GM18907 (cell line): ENCODE measurements around the gene LRRC10.
"Not testable (repeated sequence)": the region's sequence is repeated elsewhere in the genome, so short reads cannot be mapped to it uniquely, and the experiment has no call there.

Experiments
- ATAC-seq: cut with Tn5 transposase; IDR thresholded peaks from one replicate; pipeline ENCODE4 v1.9.1; 2021; ENCODE audit warnings: mild to moderate bottlenecking, moderate library complexity; ENCODE audit not compliant: unreplicated experiment

The LRRC10 gene

DNA sequence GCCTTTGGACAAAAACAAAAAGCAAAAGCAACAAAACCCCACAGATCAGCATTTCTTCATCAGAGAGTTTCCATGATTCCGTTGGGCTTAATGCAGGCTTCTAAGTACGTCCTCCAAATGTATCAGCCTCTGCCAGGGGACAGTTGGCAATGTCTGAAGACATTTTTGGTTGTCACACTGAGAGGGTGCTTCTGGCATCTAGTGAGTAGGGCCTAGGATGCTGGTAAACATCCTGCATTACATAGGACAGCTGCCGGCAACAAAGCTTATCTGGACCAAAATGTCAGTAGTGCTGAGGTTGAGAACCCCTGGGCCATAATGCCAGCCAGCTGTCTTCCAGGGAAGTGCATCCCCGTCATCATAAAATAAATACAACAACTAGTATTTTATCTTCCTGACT, 9.4 kb upstream of the LRRC10 start:
- ATAC-seq = no peak

GRCh38 chr12:69619050-69619449, 8.3 kb upstream of the LRRC10 start:
- ATAC-seq = no peak

GRCh38 chr12:69616025-69616424, 5.3 kb upstream of the LRRC10 start:
- ATAC-seq = no peak

DNA sequence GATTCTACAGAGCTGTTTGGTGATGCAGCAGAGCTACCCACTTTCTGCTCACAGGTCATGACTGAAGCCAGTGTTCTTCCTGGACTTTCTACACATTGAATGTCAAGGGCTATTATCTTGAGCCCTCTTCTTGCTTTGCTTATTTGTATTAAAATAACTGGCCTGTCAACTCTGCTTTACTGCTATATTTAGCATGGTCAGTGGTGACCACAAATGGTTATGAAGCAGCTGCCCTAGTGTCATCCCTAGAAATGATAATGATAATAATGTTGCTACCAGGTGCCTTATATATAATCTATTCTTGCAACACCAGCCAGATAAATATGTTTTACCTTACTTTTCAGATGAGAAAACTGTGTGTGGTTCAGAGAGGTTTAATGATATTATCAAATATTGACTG, 2.6 kb upstream of the LRRC10 start:
- no peak for ATAC-seq

GRCh38 chr12:69610126-69610525, 581 bp downstream of the LRRC10 start:
- no peak for ATAC-seq

DNA sequence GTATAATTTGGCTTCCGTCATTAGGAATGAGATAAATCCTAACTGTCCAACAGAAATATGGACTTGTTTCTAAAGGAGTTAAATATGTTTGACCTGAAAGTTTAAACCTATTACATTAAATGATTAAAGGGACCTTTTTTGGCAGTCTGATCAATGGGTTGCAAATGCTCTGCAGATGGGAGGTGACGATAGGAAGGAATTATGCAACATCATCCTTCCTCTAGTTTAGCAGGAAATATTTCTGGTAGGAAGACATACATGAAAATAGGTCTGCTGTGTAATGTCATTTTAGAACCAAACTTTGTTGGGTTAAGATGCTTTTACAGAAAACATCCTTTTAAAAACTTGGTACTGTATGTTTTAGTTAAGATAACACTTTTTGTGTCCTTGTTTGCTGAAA, 2.6 kb downstream of the LRRC10 start:
- ATAC-seq = no peak

DNA sequence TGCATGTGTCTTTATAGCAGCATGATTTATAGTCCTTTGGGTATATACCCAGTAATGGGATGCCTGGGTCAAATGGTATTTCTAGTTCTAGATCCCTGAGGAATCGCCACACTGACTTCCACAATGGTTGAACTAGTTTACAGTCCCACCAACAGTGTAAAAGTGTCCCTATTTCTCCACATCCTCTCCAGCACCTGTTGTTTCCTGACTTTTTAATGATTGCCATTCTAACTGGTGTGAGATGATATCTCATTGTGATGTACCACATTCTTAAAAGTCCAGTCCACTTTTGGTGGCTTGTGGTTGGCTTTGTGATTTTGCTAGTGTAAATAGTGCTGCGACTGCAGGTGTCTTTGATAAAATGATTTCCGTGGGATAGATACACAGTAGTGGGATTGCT, 6.4 kb downstream of the LRRC10 start:
- not testable (repeated sequence) for ATAC-seq

- ATAC-seq = not testable (repeated sequence)
These were observed 7.2 kb downstream of the LRRC10 start for GRCh38 chr12:69603556-69603955.

DNA sequence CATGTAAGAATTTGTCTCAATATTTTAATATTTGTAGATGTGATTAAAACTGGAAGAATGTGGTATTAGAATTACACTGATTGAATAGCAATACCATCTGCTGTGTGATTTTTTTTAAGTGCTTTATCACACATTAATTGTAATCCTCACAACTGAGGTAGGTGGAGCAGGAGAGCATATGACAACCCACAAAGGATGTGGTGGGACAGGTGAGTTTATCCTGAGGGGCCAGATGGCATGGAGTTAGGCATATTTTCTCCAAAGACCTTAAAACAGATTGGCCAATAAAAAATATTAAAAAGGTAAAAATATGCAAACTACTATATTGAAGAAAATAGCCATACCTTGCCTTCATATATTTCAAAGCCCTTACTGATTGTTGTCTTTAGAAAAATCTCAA, 7.8 kb downstream of the LRRC10 start:
- ATAC-seq = no peak

DNA sequence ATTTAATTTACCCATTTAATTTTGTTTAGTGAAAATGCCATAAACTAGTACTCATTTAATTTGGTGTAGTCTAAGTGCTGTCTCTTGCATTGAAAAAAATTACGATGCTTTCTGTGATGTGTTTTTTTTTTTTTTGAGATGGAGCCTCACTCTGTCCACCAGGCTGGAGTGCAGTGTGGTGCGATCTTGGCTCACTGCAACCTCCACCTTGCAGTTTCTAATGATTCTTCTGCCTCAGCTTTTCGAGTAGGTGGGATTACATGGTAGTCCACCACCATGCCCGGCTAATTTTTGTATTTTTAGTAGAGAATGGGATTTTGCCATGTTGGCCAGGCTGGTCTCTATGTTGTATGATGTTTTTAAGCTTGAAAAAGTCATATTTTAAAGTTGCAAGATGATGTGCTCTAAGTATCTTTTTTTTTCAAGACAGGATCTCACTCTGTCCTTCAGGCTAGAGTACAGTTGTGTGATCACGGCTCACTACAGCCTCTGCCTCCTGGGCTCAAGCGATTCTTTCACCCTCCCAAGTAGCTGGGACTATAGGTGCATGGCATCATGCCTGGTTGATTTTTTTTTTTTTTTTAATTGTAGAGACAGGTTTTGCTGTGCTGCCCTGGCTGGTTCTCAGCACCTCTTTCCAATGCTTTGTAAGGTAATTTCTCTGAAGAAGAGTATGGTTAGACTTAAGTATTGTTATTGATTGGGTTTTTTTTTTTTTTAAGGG, 8.6 kb downstream of the LRRC10 start:
- ATAC-seq = no peak

GRCh38 chr12:69600804-69601203, 9.9 kb downstream of the LRRC10 start:
- no peak for ATAC-seq

DNA sequence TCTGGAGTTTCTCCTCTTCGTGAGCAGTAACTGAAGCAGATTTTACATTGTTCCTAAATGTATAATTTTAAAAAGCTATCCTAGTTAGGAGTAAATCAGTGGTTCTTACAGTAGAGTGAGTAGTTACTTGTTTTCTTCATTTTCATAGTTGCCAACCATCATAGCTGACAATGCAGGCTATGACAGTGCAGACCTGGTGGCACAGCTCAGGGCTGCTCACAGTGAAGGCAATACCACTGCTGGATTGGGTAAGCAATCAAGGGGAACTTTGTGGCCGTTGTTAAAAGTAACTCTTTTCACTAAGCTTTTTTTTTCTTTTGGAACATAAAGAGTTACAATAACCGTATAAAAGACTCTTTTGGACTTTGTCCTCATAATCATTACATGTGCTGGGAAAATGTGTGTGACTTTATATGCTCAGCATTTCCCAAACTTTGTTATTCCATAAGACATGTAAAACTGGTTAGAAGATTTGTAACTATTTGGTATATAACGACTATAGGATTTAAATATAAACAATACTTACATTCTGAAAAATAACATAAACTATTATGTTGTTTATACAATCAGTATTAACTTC, 12.4 kb downstream of the LRRC10 start:
- no peak for ATAC-seq

DNA sequence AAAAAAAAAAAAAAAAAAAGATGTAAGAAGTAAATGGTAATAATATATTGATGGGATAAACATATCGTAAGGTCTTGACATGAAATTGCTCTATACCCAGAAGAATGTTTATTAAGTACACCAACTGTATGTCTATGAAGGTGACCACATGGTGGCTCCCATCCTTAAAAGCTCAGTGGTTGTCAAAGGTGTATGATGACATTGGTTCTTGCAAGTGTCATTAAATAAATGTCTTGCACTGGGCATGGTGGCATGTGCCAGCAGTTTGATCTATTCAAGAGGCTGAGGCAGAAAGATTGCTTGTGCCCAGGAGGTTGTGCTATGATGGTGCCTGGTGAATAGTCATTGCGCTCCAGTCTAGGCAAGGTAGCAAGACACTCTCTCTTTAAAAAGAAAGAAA, 15.0 kb downstream of the LRRC10 start:
- no peak for ATAC-seq

DNA sequence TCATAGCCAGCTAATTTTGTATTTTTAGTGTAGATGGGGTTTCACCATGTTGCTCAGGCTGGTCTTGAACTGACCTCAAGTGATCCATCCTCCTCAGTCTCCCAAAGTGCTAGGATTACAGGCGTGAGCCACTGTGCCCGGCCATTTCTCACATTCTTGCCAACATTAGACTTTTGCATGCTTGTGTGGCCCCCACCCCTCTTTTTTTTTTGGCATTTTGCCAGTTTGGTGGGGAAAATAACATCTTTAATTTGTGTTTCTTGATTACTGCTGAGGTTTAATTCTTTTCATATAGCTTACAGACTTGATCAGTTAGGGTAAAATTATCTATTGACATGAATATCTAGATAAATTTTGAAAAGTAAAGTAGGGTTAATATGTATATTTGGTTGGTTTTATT, 21.6 kb downstream of the LRRC10 start:
- no peak for ATAC-seq

DNA sequence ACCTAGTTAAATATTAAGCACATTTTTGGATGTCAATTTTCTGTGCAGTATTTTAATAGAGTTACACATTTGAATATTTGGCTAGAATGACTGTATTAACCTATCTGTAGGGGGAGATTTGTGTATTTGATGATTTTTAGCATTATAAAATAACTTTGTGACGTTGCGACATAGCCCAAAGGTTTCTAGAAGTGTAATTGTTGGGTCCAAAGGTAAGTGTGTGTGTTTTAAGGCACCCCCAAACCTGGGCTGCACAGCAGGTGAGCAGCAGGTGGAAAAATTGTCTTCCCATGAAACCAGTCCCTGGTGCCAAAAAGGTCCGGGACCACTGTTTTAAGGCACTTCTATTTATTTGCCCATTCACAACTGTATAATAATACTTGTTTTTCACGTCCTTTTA, 22.2 kb downstream of the LRRC10 start:
- no peak for ATAC-seq

DNA sequence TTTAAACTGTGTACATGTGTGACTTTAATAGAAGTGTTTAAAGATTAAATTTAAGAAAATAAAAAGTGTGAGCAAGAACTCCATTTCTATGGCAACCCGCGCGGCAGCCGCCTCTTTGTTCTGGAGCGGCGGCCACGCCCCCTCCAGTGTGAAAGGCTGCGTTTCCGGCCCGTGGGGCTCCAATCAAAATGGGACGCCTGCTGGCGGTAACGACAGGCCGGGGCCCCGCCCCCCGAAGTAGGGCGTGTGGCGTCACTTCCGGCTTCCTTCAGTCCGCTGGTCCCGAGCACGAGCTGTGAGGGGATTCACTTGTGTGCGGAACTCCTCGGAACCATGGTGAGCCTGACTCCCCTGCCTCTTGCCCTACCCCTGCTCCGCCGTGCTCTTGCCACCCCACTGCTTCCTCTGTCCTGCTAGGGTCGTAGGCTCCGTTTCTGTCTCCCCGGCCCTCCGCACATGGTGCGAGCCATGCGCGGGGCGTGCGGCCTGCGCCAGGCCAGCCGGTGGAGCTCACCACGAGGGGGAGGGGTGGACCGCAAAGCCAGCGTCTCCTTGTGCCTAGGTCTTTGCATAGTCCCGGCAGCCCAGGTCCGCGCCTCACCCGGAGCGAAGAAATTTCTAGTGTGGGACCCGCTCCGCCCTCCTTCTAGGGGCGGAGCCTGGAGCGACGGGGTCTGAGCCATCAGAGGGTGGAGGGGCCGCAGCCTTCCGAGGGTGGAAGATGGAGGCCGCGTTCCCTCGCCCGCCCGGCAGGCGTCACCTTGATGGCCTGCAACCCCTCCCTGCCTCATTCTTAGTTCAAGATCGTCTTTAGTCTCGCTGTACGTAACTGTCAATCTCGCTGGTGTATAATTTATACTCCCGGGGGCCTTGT, 25.3 kb downstream of the LRRC10 start, which contains the start of gene CCT2:
CCT2 (plus strand) TSS at position 271 of the 874 bp plus-strand sequence; CDS start at position 334, 63 bp downstream.
- ATAC-seq = peak; percentile 97

GRCh38 chr12:69583203-69583602, 27.5 kb downstream of the LRRC10 start:
- ATAC-seq = no peak

- ATAC-seq = no peak
These were observed 30.6 kb downstream of the LRRC10 start for GRCh38 chr12:69580074-69580473.

DNA sequence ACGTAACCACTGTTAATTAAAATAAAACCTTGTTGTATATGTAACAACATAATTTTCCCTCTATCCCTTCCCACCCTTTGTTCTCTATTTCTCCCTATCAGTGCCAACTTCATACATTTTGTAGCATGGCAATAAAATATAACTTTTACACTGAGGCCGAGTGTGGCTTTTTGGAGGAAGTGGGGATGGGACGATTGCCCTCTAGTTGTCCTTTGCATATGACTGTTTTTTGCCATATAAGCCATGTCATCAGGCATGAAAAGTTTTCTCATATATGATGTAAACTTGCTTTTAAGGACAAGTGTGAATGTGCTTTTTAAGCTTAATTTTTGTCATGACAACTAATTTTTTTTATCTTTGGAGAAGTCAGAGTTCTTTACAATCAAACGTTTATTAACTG, 31.7 kb downstream of the LRRC10 start:
- no peak for ATAC-seq

DNA sequence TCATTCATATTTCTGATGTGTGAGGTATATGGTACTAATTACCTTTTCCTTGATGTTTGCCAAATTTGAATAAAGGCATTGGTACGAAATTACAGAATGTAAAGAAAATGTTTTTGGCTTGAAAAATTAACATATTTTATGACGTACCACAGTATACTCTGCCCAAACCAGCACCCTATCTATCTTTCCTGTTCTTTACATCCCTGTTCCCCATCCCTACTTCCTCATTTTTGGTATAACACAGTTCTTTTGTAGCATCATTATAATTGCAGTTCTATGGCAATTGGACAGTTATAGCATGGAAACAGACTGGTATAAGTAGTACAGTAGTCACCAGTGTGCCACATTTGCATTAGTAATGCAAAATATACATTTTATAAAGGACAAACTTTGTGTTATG, 32.4 kb downstream of the LRRC10 start:
- no peak for ATAC-seq

GRCh38 chr12:69575346-69575745, 35.4 kb downstream of the LRRC10 start:
- no peak for ATAC-seq
